DND-41 (cell line): Measurements from ENCODE around the gene SYNDIG1.
A peak's percentile ranks its signal among the peaks of the same experiment; 100 is the strongest.

Experiments used
- ATAC-seq: fragments of 200-7000 bp; cut with Tn5 transposase; 3 replicates; pipeline ENCODE4 v1.9.1; 2021; ENCODE audit warnings: low read depth; ENCODE audit not compliant: insufficient read depth
- DNase-seq: peaks from one replicate; pipeline ENCODE4 v3.0.0-alpha.2; 2020
- H2AFZ ChIP-seq: 2 replicates; pipeline ENCODE4 v1.6.0; 2012; ENCODE audit warnings: low read depth, low read length
- H3K27ac ChIP-seq: 2 replicates; pipeline ENCODE4 v1.5.1; 2012; ENCODE audit warnings: low read length, inconsistent platforms
- H3K27me3 ChIP-seq: fragments of 200-600 bp; sonication (generic); 2 replicates; pipeline ENCODE4 v1.6.0; 2012; ENCODE audit warnings: low read length, mild to moderate bottlenecking, inconsistent platforms; ENCODE audit not compliant: insufficient read depth, poor library complexity
- H3K36me3 ChIP-seq: 2 replicates; pipeline ENCODE4 v1.5.1; 2012; ENCODE audit warnings: low read length, inconsistent platforms; ENCODE audit not compliant: insufficient read depth
- H3K4me1 ChIP-seq: 2 replicates; pipeline ENCODE4 v1.5.1; 2012; ENCODE audit warnings: mild to moderate bottlenecking, low read length; ENCODE audit not compliant: insufficient read depth
- H3K4me2 ChIP-seq: 2 replicates; pipeline ENCODE4 v1.6.0; 2012; ENCODE audit warnings: mild to moderate bottlenecking, moderate library complexity, low read length, inconsistent platforms; ENCODE audit not compliant: insufficient read depth
- H3K4me3 ChIP-seq, 2 experiments: fragments of 200-600 bp in 1 of 2; shearing (Covaris generic) in 1 of 2; 2 replicates each; pipeline ENCODE4 v1.5.1; 2012 to 2016; ENCODE audit warnings: inconsistent platforms in 2 of 2, low read length in 2 of 2, mild to moderate bottlenecking in 2 of 2, low read depth in 1 of 2, moderate library complexity in 1 of 2
- H3K79me2 ChIP-seq: 2 replicates; pipeline ENCODE4 v1.6.0; 2012; ENCODE audit warnings: low read length, inconsistent platforms; ENCODE audit not compliant: insufficient read depth
- H3K9ac ChIP-seq: 2 replicates; pipeline ENCODE4 v1.6.0; 2012; ENCODE audit warnings: low read depth, mild to moderate bottlenecking, inconsistent platforms, low read length, moderate library complexity
- H3K9me3 ChIP-seq: 2 replicates; pipeline ENCODE4 v1.5.1; 2012; ENCODE audit warnings: low read length, moderate library complexity, mild to moderate bottlenecking, inconsistent platforms; ENCODE audit not compliant: insufficient read depth, severe bottlenecking
- H4K20me1 ChIP-seq: 2 replicates; pipeline ENCODE4 v1.6.0; 2012; ENCODE audit warnings: low read length; ENCODE audit not compliant: insufficient read depth
- CTCF ChIP-seq: IDR thresholded peaks from 2 replicates; pipeline ENCODE4 v1.5.1; 2012; ENCODE audit warnings: borderline replicate concordance, low read length, moderate library complexity, mild to moderate bottlenecking; ENCODE audit not compliant: poor library complexity, severe bottlenecking; ENCODE audit errors: extremely low read depth
- EZH2 ChIP-seq: IDR thresholded peaks from 3 replicates; pipeline ENCODE4 v1.6.1; 2012; ENCODE audit warnings: borderline replicate concordance, low read depth, mild to moderate bottlenecking, moderate library complexity, low read length, inconsistent platforms; ENCODE audit not compliant: severe bottlenecking

SYNDIG1 gene

DNA sequence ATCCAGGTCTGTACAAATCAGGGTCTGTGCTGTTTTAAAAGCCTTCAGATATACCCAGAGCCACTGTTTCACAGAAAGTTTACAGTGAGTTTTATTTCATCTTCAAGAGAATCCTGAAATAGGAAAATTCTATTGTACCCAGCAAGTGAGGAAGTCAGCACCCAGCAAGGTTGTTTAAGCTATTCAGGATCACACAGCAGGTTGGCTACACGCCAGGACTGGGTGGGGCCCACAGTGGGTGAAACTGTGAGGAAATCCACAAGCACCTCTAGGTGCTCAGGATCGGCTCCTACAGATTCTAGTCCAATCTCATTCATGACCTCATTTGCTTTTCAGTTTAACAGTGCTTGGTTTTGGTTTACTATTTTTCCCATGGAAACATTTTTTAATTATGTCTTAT, 128.9 kb downstream of the SYNDIG1 start:
- no peaks in the 10 kb centered on the region for H3K36me3 ChIP-seq
- H3K4me1 ChIP-seq: no peaks in the 10 kb centered on the region
- H3K79me2 ChIP-seq: no peaks in the 10 kb centered on the region
- no peak overlapping the region for H3K27ac ChIP-seq
- H3K9ac ChIP-seq: no peak overlapping the region
- no peaks in the 10 kb centered on the region for H3K27me3 ChIP-seq
- no peak overlapping the region for H3K4me2 ChIP-seq
- no peak for TF ChIP-seq EZH2
- no peak for TF ChIP-seq CTCF
- H2AFZ ChIP-seq: no peak overlapping the region
- no peak for ATAC-seq
- DNase-seq: no peak
- no peaks in the 10 kb centered on the region for H4K20me1 ChIP-seq
- peaks cover 5% of the 10 kb centered on the region for H3K9me3 ChIP-seq
- no peak overlapping the region for H3K4me3 ChIP-seq

GRCh38 chr20:24598996-24599395, 129.6 kb downstream of the SYNDIG1 start:
- H3K36me3 ChIP-seq: no peaks in the 10 kb centered on the region
- H3K9me3 ChIP-seq: peaks cover 5% of the 10 kb centered on the region
- no peaks in the 10 kb centered on the region for H3K4me1 ChIP-seq
- no peak overlapping the region for H3K4me2 ChIP-seq
- ATAC-seq (no peak), DNase-seq (no peak)
- H2AFZ ChIP-seq: no peak overlapping the region
- H3K27me3 ChIP-seq: no peaks in the 10 kb centered on the region
- no peaks in the 10 kb centered on the region for H4K20me1 ChIP-seq
- no peak overlapping the region for H3K4me3 ChIP-seq
- no peak overlapping the region for H3K9ac ChIP-seq
- TF ChIP-seq CTCF (no peak), EZH2 (no peak)
- no peaks in the 10 kb centered on the region for H3K79me2 ChIP-seq
- H3K27ac ChIP-seq: no peak overlapping the region

- TF ChIP-seq CTCF: peak; percentile 21
- TF ChIP-seq EZH2: no peak
- DNase-seq: no peak
- no peaks in the 10 kb centered on the region for H3K79me2 ChIP-seq
- no peak overlapping the region for H3K4me3 ChIP-seq
- ATAC-seq: no peak
- H3K4me1 ChIP-seq: no peaks in the 10 kb centered on the region
- no peak overlapping the region for H3K9ac ChIP-seq
- H3K36me3 ChIP-seq: no peaks in the 10 kb centered on the region
- no peaks in the 10 kb centered on the region for H3K27me3 ChIP-seq
- H3K9me3 ChIP-seq: peaks cover 5% of the 10 kb centered on the region
- H3K27ac ChIP-seq: no peak overlapping the region
- no peak overlapping the region for H2AFZ ChIP-seq
- no peak overlapping the region for H3K4me2 ChIP-seq
- no peaks in the 10 kb centered on the region for H4K20me1 ChIP-seq
Measured at GRCh38 chr20:24600012-24600411, 130.6 kb downstream of the SYNDIG1 start.

GRCh38 chr20:24603454-24603853, 134.0 kb downstream of the SYNDIG1 start:
- Histone ChIP-seq H4K20me1 (no peaks in the 10 kb centered on the region), H3K36me3 (no peaks in the 10 kb centered on the region), H3K4me1 (no peaks in the 10 kb centered on the region), H3K9me3 (peaks cover 5% of the 10 kb centered on the region), H3K79me2 (no peaks in the 10 kb centered on the region), H3K4me3 (no peak overlapping the region), H2AFZ (no peak overlapping the region), H3K9ac (no peak overlapping the region), H3K4me2 (no peak overlapping the region), H3K27me3 (no peaks in the 10 kb centered on the region), H3K27ac (no peak overlapping the region)
- TF ChIP-seq CTCF: no peak
- TF ChIP-seq EZH2: no peak
- ATAC-seq: no peak
- DNase-seq: no peak
